HT1080 (cell line): Measurements from ENCODE around the gene WNT10A. TPM values are rescaled to one million over a fixed set of nuclear protein-coding genes. Genes with fewer than 3 reads are reported as not detected.

ENCODE experiments used
- DNase-seq: peaks from one replicate; pipeline ENCODE4 v3.0.0-alpha.2; 2015; ENCODE audit warnings: low read depth
- total RNA-seq: library from RNA; depleted of rRNA; stranded (reverse); fragments of >200 nt; shearing (Covaris generic); gene quantifications from 2 replicates; pipeline ENCODE4 v1.2.3, GENCODE V29; 2014

Gene WNT10A
- total RNA-seq, 1 experiment from 2014 or later, result not detected

GRCh38 chr2:218857371-218858137 is 23.1 kb upstream of the WNT10A start:
- DNase-seq, result no peak

GRCh38 chr2:218858138-218858445 is 22.6 kb upstream of the WNT10A start:
- DNase-seq, result no peak

- DNase-seq, result no peak
Observed at GRCh38 chr2:218858671-218859555, 21.7 kb upstream of the WNT10A start.

- DNase-seq, result no peak
Observed at GRCh38 chr2:218859556-218859987, 21.1 kb upstream of the WNT10A start, which contains the start of gene WNT6. TSS of gene WNT6 (plus strand) at chr2:218859805. CDS start at chr2:218860038, 233 bp downstream.

GRCh38 chr2:218859988-218860831 is 20.4 kb upstream of the WNT10A start:
- no peak for DNase-seq

- no peak for DNase-seq
Observed at GRCh38 chr2:218860950-218861381, 19.7 kb upstream of the WNT10A start.

GRCh38 chr2:218861645-218862318 is 18.9 kb upstream of the WNT10A start:
- no peak for DNase-seq

- DNase-seq, result no peak
Observed at GRCh38 chr2:218863021-218863520, 17.6 kb upstream of the WNT10A start.

- no peak for DNase-seq
Observed at GRCh38 chr2:218865396-218865795, 15.3 kb upstream of the WNT10A start.

- no peak for DNase-seq
Observed at GRCh38 chr2:218865999-218866398, 14.7 kb upstream of the WNT10A start.

- DNase-seq, result no peak
Observed at GRCh38 chr2:218867900-218868299, 12.8 kb upstream of the WNT10A start.

GRCh38 chr2:218869064-218869463 is 11.6 kb upstream of the WNT10A start:
- no peak for DNase-seq

GRCh38 chr2:218870984-218871344 is 9.7 kb upstream of the WNT10A start:
- DNase-seq, result no peak

GRCh38 chr2:218871345-218872302 is 9.0 kb upstream of the WNT10A start:
- DNase-seq, result no peak

GRCh38 chr2:218872645-218873358 is 7.8 kb upstream of the WNT10A start:
- DNase-seq, result no peak

GRCh38 chr2:218873359-218874194 is 7.1 kb upstream of the WNT10A start:
- DNase-seq, result no peak

- no peak for DNase-seq
Observed at GRCh38 chr2:218875692-218876246, 4.9 kb upstream of the WNT10A start.
